Astrocyte (in vitro differentiated cells and primary cell): ENCODE measurements around the gene SYNE1.

Source experiments
- EZH2 ChIP-seq: IDR thresholded peaks from 2 replicates; pipeline ENCODE4 v1.6.1; 2012; ENCODE audit warnings: mild to moderate bottlenecking, low read length, inconsistent platforms; ENCODE audit not compliant: insufficient read depth
- TF ChIP-seq, protein P1 (sequence below): IDR thresholded peaks from 2 replicates; pipeline ENCODE4 v1.5.1; 2011; ENCODE audit warnings: low read depth, mild to moderate bottlenecking, inconsistent platforms, low read length, moderate library complexity; ENCODE audit not compliant: insufficient read depth

- TF ChIP-seq, protein P1, sequence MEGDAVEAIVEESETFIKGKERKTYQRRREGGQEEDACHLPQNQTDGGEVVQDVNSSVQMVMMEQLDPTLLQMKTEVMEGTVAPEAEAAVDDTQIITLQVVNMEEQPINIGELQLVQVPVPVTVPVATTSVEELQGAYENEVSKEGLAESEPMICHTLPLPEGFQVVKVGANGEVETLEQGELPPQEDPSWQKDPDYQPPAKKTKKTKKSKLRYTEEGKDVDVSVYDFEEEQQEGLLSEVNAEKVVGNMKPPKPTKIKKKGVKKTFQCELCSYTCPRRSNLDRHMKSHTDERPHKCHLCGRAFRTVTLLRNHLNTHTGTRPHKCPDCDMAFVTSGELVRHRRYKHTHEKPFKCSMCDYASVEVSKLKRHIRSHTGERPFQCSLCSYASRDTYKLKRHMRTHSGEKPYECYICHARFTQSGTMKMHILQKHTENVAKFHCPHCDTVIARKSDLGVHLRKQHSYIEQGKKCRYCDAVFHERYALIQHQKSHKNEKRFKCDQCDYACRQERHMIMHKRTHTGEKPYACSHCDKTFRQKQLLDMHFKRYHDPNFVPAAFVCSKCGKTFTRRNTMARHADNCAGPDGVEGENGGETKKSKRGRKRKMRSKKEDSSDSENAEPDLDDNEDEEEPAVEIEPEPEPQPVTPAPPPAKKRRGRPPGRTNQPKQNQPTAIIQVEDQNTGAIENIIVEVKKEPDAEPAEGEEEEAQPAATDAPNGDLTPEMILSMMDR, result no peak
- TF ChIP-seq EZH2, result no peak
Observed at GRCh38 chr6:152680879-152681517, 43.8 kb upstream of the SYNE1 start.
